Body of pancreas (tissue), 4 donors: ENCODE data around the gene XPR1.
"Not testable (repeated sequence)": the region's sequence is repeated elsewhere in the genome, so short reads cannot be mapped to it uniquely, and the experiment has no call there.

Experiments used
- POLR2A ChIP-seq, 3 donors: fragments of 450-650 bp; IDR thresholded peaks; one replicate each; pipeline ENCODE4 v1.6.1; 2016; ENCODE audit warnings: antibody characterized with exemption in 3 of 3, mild to moderate bottlenecking in 2 of 3
- TF ChIP-seq, protein P1 (sequence below), 7 experiments: fragments of 450-650 bp in 4 of 7; fragments of 200-600 bp in 3 of 7; sonication (generic) in 3 of 7; IDR thresholded peaks; one replicate each; pipeline ENCODE4 v1.5.1; 2016 to 2019; ENCODE audit warnings: antibody characterized with exemption in 7 of 7

DNA sequence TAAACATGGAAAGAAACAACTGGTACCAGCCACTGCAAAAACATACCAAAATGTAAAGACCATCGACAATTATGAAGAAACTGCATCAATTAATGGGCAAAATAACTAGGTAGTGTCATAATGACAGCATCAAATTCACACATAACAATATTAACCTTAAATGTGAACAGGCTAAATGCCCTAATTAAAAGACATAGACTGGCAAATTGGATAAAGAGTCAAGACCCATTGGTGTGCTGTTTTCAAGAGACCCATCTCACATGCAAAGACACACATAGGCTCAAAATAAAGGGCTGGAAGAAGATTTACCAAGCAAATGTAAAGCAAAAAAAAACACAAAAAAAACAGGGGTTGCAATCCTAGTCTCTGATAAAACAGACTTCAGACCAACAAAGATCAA, 201.4 kb downstream of the XPR1 start:
- TF ChIP-seq, protein P1, sequence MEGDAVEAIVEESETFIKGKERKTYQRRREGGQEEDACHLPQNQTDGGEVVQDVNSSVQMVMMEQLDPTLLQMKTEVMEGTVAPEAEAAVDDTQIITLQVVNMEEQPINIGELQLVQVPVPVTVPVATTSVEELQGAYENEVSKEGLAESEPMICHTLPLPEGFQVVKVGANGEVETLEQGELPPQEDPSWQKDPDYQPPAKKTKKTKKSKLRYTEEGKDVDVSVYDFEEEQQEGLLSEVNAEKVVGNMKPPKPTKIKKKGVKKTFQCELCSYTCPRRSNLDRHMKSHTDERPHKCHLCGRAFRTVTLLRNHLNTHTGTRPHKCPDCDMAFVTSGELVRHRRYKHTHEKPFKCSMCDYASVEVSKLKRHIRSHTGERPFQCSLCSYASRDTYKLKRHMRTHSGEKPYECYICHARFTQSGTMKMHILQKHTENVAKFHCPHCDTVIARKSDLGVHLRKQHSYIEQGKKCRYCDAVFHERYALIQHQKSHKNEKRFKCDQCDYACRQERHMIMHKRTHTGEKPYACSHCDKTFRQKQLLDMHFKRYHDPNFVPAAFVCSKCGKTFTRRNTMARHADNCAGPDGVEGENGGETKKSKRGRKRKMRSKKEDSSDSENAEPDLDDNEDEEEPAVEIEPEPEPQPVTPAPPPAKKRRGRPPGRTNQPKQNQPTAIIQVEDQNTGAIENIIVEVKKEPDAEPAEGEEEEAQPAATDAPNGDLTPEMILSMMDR (IDR thresholded peaks at IDR 0.05) = not testable (repeated sequence)
- TF ChIP-seq POLR2A (IDR thresholded peaks at IDR 0.05) = not testable (repeated sequence)
